GM23338 (cell line): ENCODE data around the gene ZNF91. TPM values are rescaled to one million over a fixed set of nuclear protein-coding genes. Genes with fewer than 3 reads are reported as not detected.

ENCODE experiments used
- ATAC-seq: fragments of 200-7000 bp; cut with Tn5 transposase; 3 replicates; pipeline ENCODE4 v1.9.1; 2020
- DNase-seq: peaks from one replicate; pipeline ENCODE4 v3.0.0-alpha.2; 2015; ENCODE audit warnings: low spot score
- H2AFZ ChIP-seq: fragments of 200-600 bp; sonication (generic); 2 replicates; pipeline ENCODE4 v1.8.0; 2016; ENCODE audit warnings: antibody characterized with exemption, mild to moderate bottlenecking, moderate library complexity
- H3F3A ChIP-seq: fragments of 200-600 bp; sonication (generic); replicated peaks from 2 replicates; pipeline ENCODE4 v1.8.0; 2017; ENCODE audit warnings: antibody characterized with exemption, mixed run types, low read depth
- H3K27ac ChIP-seq: fragments of 200-600 bp; sonication (generic); 2 replicates; pipeline ENCODE4 v1.6.1; 2016; ENCODE audit warnings: low read depth
- H3K27me3 ChIP-seq: fragments of 200-600 bp; sonication (generic); 2 replicates; pipeline ENCODE4 v1.8.0; 2016; ENCODE audit warnings: mild to moderate bottlenecking, mixed run types, moderate library complexity; ENCODE audit not compliant: insufficient read depth
- H3K36me3 ChIP-seq: fragments of 200-600 bp; sonication (generic); 2 replicates; pipeline ENCODE4 v1.8.0; 2016; ENCODE audit warnings: mild to moderate bottlenecking; ENCODE audit not compliant: insufficient read depth
- H3K4me1 ChIP-seq: fragments of 200-600 bp; sonication (generic); 2 replicates; pipeline ENCODE4 v1.8.0; 2016; ENCODE audit warnings: mild to moderate bottlenecking, moderate library complexity; ENCODE audit not compliant: insufficient read depth
- H3K4me2 ChIP-seq: fragments of 200-600 bp; sonication (generic); 2 replicates; pipeline ENCODE4 v1.7.1; 2017; ENCODE audit warnings: mixed run types
- H3K4me3 ChIP-seq: fragments of 200-600 bp; sonication (generic); 2 replicates; pipeline ENCODE4 v1.6.1; 2016; ENCODE audit warnings: mixed run types
- H3K79me2 ChIP-seq: fragments of 200-600 bp; sonication (generic); replicated peaks from 2 replicates; pipeline ENCODE4 v1.8.0; 2017; ENCODE audit warnings: mild to moderate bottlenecking; ENCODE audit not compliant: insufficient read depth
- H3K9me2 ChIP-seq: fragments of 200-600 bp; sonication (generic); 2 replicates; pipeline ENCODE4 v1.8.0; 2017; ENCODE audit not compliant: insufficient read depth
- H4K20me1 ChIP-seq: fragments of 200-600 bp; sonication (generic); replicated peaks from 2 replicates; pipeline ENCODE4 v1.8.0; 2017; ENCODE audit warnings: mild to moderate bottlenecking; ENCODE audit not compliant: insufficient read depth
- H3K27ac Mint-ChIP-seq: 2 replicates; pipeline ENCODE4 v1.8.0; 2020; ENCODE audit warnings: inconsistent platforms, mild to moderate bottlenecking, moderate library complexity, mixed read lengths
- H3K27me3 Mint-ChIP-seq: 3 replicates; pipeline ENCODE4 v1.8.0; 2022; ENCODE audit warnings: low read depth, mild to moderate bottlenecking, moderate library complexity, mixed read lengths, inconsistent platforms; ENCODE audit not compliant: insufficient read depth, poor library complexity
- H3K36me3 Mint-ChIP-seq: 3 replicates; pipeline ENCODE4 v1.8.0; 2021; ENCODE audit warnings: low read depth, mild to moderate bottlenecking, inconsistent platforms, moderate library complexity, mixed read lengths
- H3K4me1 Mint-ChIP-seq: 3 replicates; pipeline ENCODE4 v1.8.0; 2020; ENCODE audit warnings: mild to moderate bottlenecking, inconsistent platforms, mixed read lengths
- H3K4me3 Mint-ChIP-seq: 3 replicates; pipeline ENCODE4 v1.8.0; 2021; ENCODE audit warnings: moderate library complexity, mild to moderate bottlenecking, inconsistent platforms, mixed read lengths
- H3K9me3 Mint-ChIP-seq: 3 replicates; pipeline ENCODE4 v1.8.0; 2020; ENCODE audit warnings: moderate library complexity, mild to moderate bottlenecking, inconsistent platforms, mixed read lengths
- JUNB ChIP-seq: IDR thresholded peaks from one replicate; pipeline ENCODE4 v1.6.1; 2016; ENCODE audit warnings: antibody characterized with exemption; ENCODE audit not compliant: unreplicated experiment
- NANOG ChIP-seq: IDR thresholded peaks from 2 replicates; pipeline ENCODE4 v1.6.1; 2016; ENCODE audit warnings: antibody characterized with exemption, borderline replicate concordance
- polyA plus RNA-seq: library from polyadenylated mRNA; unstranded; fragments of >200 nt; fragmentation: Nextera tagmentation; extraction: Ambion mirVana; gene quantifications from 2 replicates; pipeline ENCODE4 v1.2.1, GENCODE V29; 2016
- total RNA-seq: library from RNA; depleted of rRNA; stranded (reverse); fragments of >200 nt; shearing (Covaris generic); gene quantifications from 2 replicates; pipeline ENCODE4 v1.2.3, GENCODE V29; 2014
- TF ChIP-seq, protein P1 (sequence below): fragments of 250-450 bp; sonication (Bioruptor Pico); IDR thresholded peaks from 2 replicates; pipeline ENCODE4 v1.5.0; 2020; ENCODE audit warnings: mild to moderate bottlenecking, moderate library complexity
- TF ChIP-seq, protein P2 (sequence below), 2 experiments: fragments of 200-600 bp in 1 of 2; sonication (generic) in 1 of 2; conservative IDR thresholded peaks; 2 replicates each; pipeline versions ENCODE4 v1.5.1 to v1.6.1; 2016 to 2017; ENCODE audit warnings: antibody characterized with exemption in 2 of 2, low read depth in 2 of 2, mild to moderate bottlenecking in 2 of 2, moderate library complexity in 1 of 2

Gene ZNF91
- total and polyA plus RNA-seq, 2 experiments from 2014 or later, result 23.5 to 51.6 TPM

DNA sequence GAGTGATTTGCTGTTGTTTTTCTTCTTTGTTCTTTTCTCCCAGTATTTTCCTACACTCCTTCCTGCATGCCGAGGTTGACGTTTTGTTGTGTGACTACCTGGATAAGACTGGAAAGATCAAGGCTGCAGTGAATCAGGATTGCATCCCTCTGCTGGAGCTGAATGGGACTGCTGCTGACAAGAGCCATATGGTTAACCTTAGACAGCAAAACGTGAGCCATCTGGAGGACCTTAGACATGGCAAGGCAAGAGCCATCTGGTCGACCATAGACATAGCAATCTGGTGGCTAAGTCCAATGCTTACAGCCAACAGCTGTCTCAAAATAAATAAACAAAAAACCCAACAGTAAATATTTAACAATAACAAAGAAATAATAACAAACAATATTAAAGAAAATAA, 42.6 kb upstream of the ZNF91 start (continued):
- TF ChIP-seq, protein P1, sequence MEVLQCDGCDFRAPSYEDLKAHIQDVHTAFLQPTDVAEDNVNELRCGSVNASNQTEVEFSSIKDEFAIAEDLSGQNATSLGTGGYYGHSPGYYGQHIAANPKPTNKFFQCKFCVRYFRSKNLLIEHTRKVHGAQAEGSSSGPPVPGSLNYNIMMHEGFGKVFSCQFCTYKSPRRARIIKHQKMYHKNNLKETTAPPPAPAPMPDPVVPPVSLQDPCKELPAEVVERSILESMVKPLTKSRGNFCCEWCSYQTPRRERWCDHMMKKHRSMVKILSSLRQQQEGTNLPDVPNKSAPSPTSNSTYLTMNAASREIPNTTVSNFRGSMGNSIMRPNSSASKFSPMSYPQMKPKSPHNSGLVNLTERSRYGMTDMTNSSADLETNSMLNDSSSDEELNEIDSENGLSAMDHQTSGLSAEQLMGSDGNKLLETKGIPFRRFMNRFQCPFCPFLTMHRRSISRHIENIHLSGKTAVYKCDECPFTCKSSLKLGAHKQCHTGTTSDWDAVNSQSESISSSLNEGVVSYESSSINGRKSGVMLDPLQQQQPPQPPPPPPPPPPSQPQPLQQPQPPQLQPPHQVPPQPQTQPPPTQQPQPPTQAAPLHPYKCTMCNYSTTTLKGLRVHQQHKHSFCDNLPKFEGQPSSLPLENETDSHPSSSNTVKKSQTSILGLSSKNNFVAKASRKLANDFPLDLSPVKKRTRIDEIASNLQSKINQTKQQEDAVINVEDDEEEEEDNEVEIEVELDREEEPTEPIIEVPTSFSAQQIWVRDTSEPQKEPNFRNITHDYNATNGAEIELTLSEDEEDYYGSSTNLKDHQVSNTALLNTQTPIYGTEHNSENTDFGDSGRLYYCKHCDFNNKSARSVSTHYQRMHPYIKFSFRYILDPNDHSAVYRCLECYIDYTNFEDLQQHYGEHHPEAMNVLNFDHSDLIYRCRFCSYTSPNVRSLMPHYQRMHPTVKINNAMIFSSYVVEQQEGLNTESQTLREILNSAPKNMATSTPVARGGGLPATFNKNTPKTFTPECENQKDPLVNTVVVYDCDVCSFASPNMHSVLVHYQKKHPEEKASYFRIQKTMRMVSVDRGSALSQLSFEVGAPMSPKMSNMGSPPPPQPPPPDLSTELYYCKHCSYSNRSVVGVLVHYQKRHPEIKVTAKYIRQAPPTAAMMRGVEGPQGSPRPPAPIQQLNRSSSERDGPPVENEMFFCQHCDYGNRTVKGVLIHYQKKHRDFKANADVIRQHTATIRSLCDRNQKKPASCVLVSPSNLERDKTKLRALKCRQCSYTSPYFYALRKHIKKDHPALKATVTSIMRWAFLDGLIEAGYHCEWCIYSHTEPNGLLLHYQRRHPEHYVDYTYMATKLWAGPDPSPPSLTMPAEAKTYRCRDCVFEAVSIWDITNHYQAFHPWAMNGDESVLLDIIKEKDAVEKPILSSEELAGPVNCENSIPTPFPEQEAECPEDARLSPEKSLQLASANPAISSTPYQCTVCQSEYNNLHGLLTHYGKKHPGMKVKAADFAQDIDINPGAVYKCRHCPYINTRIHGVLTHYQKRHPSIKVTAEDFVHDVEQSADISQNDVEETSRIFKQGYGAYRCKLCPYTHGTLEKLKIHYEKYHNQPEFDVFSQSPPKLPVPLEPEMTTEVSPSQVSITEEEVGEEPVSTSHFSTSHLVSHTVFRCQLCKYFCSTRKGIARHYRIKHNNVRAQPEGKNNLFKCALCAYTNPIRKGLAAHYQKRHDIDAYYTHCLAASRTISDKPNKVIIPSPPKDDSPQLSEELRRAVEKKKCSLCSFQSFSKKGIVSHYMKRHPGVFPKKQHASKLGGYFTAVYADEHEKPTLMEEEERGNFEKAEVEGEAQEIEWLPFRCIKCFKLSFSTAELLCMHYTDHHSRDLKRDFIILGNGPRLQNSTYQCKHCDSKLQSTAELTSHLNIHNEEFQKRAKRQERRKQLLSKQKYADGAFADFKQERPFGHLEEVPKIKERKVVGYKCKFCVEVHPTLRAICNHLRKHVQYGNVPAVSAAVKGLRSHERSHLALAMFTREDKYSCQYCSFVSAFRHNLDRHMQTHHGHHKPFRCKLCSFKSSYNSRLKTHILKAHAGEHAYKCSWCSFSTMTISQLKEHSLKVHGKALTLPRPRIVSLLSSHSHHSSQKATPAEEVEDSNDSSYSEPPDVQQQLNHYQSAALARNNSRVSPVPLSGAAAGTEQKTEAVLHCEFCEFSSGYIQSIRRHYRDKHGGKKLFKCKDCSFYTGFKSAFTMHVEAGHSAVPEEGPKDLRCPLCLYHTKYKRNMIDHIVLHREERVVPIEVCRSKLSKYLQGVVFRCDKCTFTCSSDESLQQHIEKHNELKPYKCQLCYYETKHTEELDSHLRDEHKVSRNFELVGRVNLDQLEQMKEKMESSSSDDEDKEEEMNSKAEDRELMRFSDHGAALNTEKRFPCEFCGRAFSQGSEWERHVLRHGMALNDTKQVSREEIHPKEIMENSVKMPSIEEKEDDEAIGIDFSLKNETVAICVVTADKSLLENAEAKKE, result no peak
- TF ChIP-seq NANOG (no peak), JUNB (no peak)
- TF ChIP-seq, protein P2, sequence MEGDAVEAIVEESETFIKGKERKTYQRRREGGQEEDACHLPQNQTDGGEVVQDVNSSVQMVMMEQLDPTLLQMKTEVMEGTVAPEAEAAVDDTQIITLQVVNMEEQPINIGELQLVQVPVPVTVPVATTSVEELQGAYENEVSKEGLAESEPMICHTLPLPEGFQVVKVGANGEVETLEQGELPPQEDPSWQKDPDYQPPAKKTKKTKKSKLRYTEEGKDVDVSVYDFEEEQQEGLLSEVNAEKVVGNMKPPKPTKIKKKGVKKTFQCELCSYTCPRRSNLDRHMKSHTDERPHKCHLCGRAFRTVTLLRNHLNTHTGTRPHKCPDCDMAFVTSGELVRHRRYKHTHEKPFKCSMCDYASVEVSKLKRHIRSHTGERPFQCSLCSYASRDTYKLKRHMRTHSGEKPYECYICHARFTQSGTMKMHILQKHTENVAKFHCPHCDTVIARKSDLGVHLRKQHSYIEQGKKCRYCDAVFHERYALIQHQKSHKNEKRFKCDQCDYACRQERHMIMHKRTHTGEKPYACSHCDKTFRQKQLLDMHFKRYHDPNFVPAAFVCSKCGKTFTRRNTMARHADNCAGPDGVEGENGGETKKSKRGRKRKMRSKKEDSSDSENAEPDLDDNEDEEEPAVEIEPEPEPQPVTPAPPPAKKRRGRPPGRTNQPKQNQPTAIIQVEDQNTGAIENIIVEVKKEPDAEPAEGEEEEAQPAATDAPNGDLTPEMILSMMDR (conservative IDR thresholded peaks at IDR 0.05; ENCODE audit: low read depth in 2 of 2), result peak in 1 of 2 experiments; percentile 15; a peak in 1 of 4 replicates

DNA sequence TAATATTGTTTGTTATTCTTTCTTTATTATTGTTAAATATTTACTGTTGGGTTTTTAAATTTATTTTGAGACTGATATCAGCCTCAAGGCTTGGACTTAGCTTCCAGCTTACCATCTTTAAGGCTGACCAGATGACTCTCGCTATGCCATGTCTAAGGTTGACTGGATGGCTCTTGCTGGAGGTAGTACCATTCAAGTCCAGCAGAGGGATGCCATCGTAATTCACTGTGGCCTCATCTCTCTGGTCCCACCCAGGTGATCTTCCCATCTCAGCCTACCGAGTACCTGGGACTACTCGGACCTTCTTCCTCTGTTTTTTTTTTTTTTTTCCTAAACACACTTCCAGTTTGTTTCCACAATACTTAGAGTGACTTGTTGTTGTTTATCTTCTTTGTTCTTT, 41.7 kb upstream of the ZNF91 start:
- no peak overlapping the region for H3K27ac Mint-ChIP-seq
- peaks cover 8% of the 10 kb centered on the region for H3K36me3 ChIP-seq
- no peaks in the 10 kb centered on the region for H3K79me2 ChIP-seq
- H3K4me3 ChIP-seq, result no peak overlapping the region
- H3K4me1 Mint-ChIP-seq, result no peaks in the 10 kb centered on the region
- H3K27me3 ChIP-seq, result no peaks in the 10 kb centered on the region
- peaks cover 89% of the 10 kb centered on the region for H3K9me3 Mint-ChIP-seq
- H2AFZ ChIP-seq, result no peak overlapping the region
- peaks cover 3% of the 10 kb centered on the region for H3K9me2 ChIP-seq
- H3K4me3 Mint-ChIP-seq, result no peak overlapping the region
- no peak overlapping the region for H3K27ac ChIP-seq
- TF ChIP-seq JUNB, result no peak
- TF ChIP-seq, protein P2 (conservative IDR thresholded peaks at IDR 0.05; ENCODE audit: low read depth in 2 of 2), result peak; percentile 26 to 30; a peak in 3 of 4 replicates
- H3K36me3 Mint-ChIP-seq, result peaks cover 54% of the 10 kb centered on the region
- H4K20me1 ChIP-seq, result no peaks in the 10 kb centered on the region
- no peaks in the 10 kb centered on the region for H3K4me1 ChIP-seq
- H3F3A ChIP-seq, result no peaks in the 10 kb centered on the region
- peaks cover 12% of the 10 kb centered on the region for H3K27me3 Mint-ChIP-seq
- DNase-seq (peak; percentile 63), ATAC-seq (peak; percentile 56; the same call in 2 of the 3 replicates)
- no peak overlapping the region for H3K4me2 ChIP-seq
